HG03066 (cell line): Measurements from ENCODE around the gene PNPLA7.

ENCODE experiments used
- ATAC-seq: cut with Tn5 transposase; IDR thresholded peaks from one replicate; pipeline ENCODE4 v1.9.1; 2021; ENCODE audit warnings: low read depth; ENCODE audit not compliant: unreplicated experiment

Gene PNPLA7

GRCh38 chr9:137462986-137463930 lies 86.9 kb downstream of the PNPLA7 start:
- ATAC-seq: no peak

GRCh38 chr9:137462396-137462985 lies 87.7 kb downstream of the PNPLA7 start:
- no peak for ATAC-seq

GRCh38 chr9:137461663-137462395 lies 88.4 kb downstream of the PNPLA7 start:
- peak; percentile 46 for ATAC-seq

GRCh38 chr9:137461316-137461662 lies 88.9 kb downstream of the PNPLA7 start:
- no peak for ATAC-seq

- no peak for ATAC-seq
Observed at GRCh38 chr9:137460363-137461315, 89.6 kb downstream of the PNPLA7 start.

GRCh38 chr9:137459601-137460362 lies 90.4 kb downstream of the PNPLA7 start:
- ATAC-seq: no peak

GRCh38 chr9:137459152-137459600 lies 91.0 kb downstream of the PNPLA7 start, which contains the start of gene NSMF:
NSMF (minus strand) TSS chr9:137459334; CDS start chr9:137459102, 232 bp downstream.
- ATAC-seq: peak; percentile 58

GRCh38 chr9:137458194-137459151 lies 91.7 kb downstream of the PNPLA7 start:
- ATAC-seq: no peak

GRCh38 chr9:137457406-137458193 lies 92.6 kb downstream of the PNPLA7 start:
- no peak for ATAC-seq

- no peak for ATAC-seq
Observed at GRCh38 chr9:137456864-137457405, 93.3 kb downstream of the PNPLA7 start.

- ATAC-seq: no peak
Observed at GRCh38 chr9:137456061-137456863, 93.9 kb downstream of the PNPLA7 start.

- ATAC-seq: no peak
Observed at GRCh38 chr9:137455359-137455991, 94.7 kb downstream of the PNPLA7 start.

- ATAC-seq: no peak
Observed at GRCh38 chr9:137454597-137455358, 95.4 kb downstream of the PNPLA7 start.

GRCh38 chr9:137454145-137454596 lies 96.0 kb downstream of the PNPLA7 start:
- no peak for ATAC-seq

- ATAC-seq: no peak
Observed at GRCh38 chr9:137453643-137454081, 96.5 kb downstream of the PNPLA7 start.
